Mesenchymal stem cell (in vitro differentiated cells and primary cell): ENCODE measurements around the gene MAPK7.

Experiments
- DNase-seq: peaks from one replicate; pipeline ENCODE4 v3.0.0-alpha.2; 2013
- H2AFZ ChIP-seq: one replicate; pipeline ENCODE4 v1.6.1; 2013; ENCODE audit warnings: low read depth, mild to moderate bottlenecking, control low read depth, inconsistent platforms, low read length, moderate library complexity
- H2AK5ac ChIP-seq: 2 replicates; pipeline ENCODE4 v1.6.1; 2013; ENCODE audit warnings: low read length, moderate library complexity, mild to moderate bottlenecking, inconsistent platforms; ENCODE audit not compliant: severe bottlenecking
- H2BK120ac ChIP-seq: one replicate; pipeline ENCODE4 v1.6.1; 2013; ENCODE audit warnings: low read depth, mild to moderate bottlenecking, inconsistent platforms, low read length, moderate library complexity
- H2BK12ac ChIP-seq, 2 experiments: one replicate each; pipeline ENCODE4 v1.6.1; 2013; ENCODE audit warnings: inconsistent platforms in 2 of 2, low read length in 2 of 2, mild to moderate bottlenecking in 2 of 2, moderate library complexity in 2 of 2, control low read depth in 1 of 2
- H2BK15ac ChIP-seq: one replicate; pipeline ENCODE4 v1.6.1; 2013; ENCODE audit warnings: mild to moderate bottlenecking, low read depth, inconsistent platforms; ENCODE audit not compliant: poor library complexity, severe bottlenecking
- H2BK5ac ChIP-seq: 2 replicates; pipeline ENCODE4 v1.6.1; 2013; ENCODE audit warnings: low read depth, mild to moderate bottlenecking, low read length, control low read depth, inconsistent platforms; ENCODE audit not compliant: poor library complexity, severe bottlenecking
- H3K14ac ChIP-seq, 2 experiments: one replicate each; pipeline ENCODE4 v1.6.1; 2013; ENCODE audit warnings: inconsistent platforms in 2 of 2, low read length in 2 of 2, control low read depth in 1 of 2, mild to moderate bottlenecking in 1 of 2, moderate library complexity in 1 of 2
- H3K18ac ChIP-seq, 2 experiments: one replicate each; pipeline ENCODE4 v1.6.1; 2013; ENCODE audit warnings: inconsistent platforms in 2 of 2, low read length in 2 of 2, control low read depth in 1 of 2, low read depth in 1 of 2, mild to moderate bottlenecking in 1 of 2
- H3K23ac ChIP-seq, 2 experiments: one replicate each; pipeline ENCODE4 v1.6.1; 2013; ENCODE audit warnings: inconsistent platforms in 2 of 2, low read length in 2 of 2, mild to moderate bottlenecking in 2 of 2, moderate library complexity in 2 of 2, control low read depth in 1 of 2
- H3K27ac ChIP-seq: 2 replicates; pipeline ENCODE4 v1.5.1; 2013; ENCODE audit warnings: mild to moderate bottlenecking, moderate library complexity, low read length, control low read depth, inconsistent platforms; ENCODE audit not compliant: poor library complexity, severe bottlenecking
- H3K27me3 ChIP-seq, 2 experiments: 2 replicates each; pipeline versions ENCODE4 v1.6.1 to v1.7.0; 2013; ENCODE audit warnings: low read length in 2 of 2, mild to moderate bottlenecking in 2 of 2, moderate library complexity in 2 of 2, control low read depth in 1 of 2, inconsistent platforms in 1 of 2; ENCODE audit not compliant: control insufficient read depth in 1 of 2, insufficient read depth in 1 of 2
- H3K36me3 ChIP-seq, 2 experiments: 2 replicates each; pipeline versions ENCODE4 v1.6.1 to v1.7.0; 2013; ENCODE audit warnings: low read length in 2 of 2, control low read depth in 1 of 2, inconsistent platforms in 1 of 2, low read depth in 1 of 2, mild to moderate bottlenecking in 1 of 2; ENCODE audit not compliant: insufficient read depth in 2 of 2, control insufficient read depth in 1 of 2
- H3K4ac ChIP-seq, 2 experiments: one replicate each; pipeline ENCODE4 v1.6.1; 2013; ENCODE audit warnings: inconsistent platforms in 2 of 2, low read length in 2 of 2, mild to moderate bottlenecking in 2 of 2, moderate library complexity in 2 of 2, control low read depth in 1 of 2, low read depth in 1 of 2
- H3K4me1 ChIP-seq: 2 replicates; pipeline ENCODE4 v1.6.1; 2013; ENCODE audit warnings: low read depth, low read length, control low read depth; ENCODE audit not compliant: control insufficient read depth, insufficient read depth
- H3K4me2 ChIP-seq: 2 replicates; pipeline ENCODE4 v1.6.1; 2013; ENCODE audit warnings: low read length, mild to moderate bottlenecking, inconsistent platforms; ENCODE audit not compliant: poor library complexity, severe bottlenecking
- H3K4me3 ChIP-seq, 2 experiments: 2 replicates each; pipeline versions ENCODE4 v1.5.1 to v1.7.0; 2013; ENCODE audit warnings: low read length in 2 of 2, mild to moderate bottlenecking in 2 of 2, control low read depth in 1 of 2, low read depth in 1 of 2; ENCODE audit not compliant: insufficient read depth in 1 of 2
- H3K79me1 ChIP-seq: replicated peaks from 2 replicates; pipeline ENCODE4 v1.6.1; 2013; ENCODE audit warnings: mild to moderate bottlenecking, control low read depth, low read length, inconsistent platforms; ENCODE audit not compliant: poor library complexity, severe bottlenecking
- H3K9ac ChIP-seq: 2 replicates; pipeline ENCODE4 v1.7.0; 2013; ENCODE audit warnings: mild to moderate bottlenecking, low read length, moderate library complexity
- H3K9me3 ChIP-seq: 2 replicates; pipeline ENCODE4 v1.7.0; 2013; ENCODE audit warnings: mild to moderate bottlenecking, low read length; ENCODE audit not compliant: control insufficient read depth
- H4K8ac ChIP-seq: one replicate; pipeline ENCODE4 v1.6.1; 2013; ENCODE audit warnings: inconsistent platforms, mild to moderate bottlenecking, low read length, moderate library complexity
- H4K91ac ChIP-seq: one replicate; pipeline ENCODE4 v1.6.1; 2013; ENCODE audit warnings: mild to moderate bottlenecking, low read length, inconsistent platforms
- WGBS: methylation state at CpG from one replicate; pipeline ENCODE4 v1.1.7; 2013; ENCODE audit warnings: mixed read lengths; 5-methylcytosine and 5-hydroxymethylcytosine counted together

The MAPK7 gene

DNA sequence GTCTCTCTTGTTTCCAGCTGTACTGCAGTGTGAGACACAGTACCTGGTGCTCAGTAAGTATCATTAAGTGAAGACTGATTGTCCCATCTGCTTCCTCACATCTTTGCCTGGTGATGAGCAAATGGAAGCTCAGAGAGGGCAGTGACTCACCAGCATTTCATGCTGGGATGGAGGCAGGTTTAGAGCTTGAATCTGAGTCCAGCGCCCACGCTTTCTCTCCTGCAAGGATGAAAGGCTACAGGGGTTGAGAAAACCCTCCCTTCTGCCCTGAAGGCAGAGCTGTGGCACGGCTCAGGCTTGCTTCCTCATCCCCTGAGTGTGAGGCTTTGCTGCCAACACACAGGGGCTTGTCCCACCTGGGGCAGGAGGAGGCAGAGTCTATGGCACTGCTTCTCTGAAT is 31.2 kb downstream of the MAPK7 start:
- H3K9ac ChIP-seq = no peak overlapping the region
- H3K23ac ChIP-seq = no peak overlapping the region
- no peak overlapping the region for H2AK5ac ChIP-seq
- H3K4ac ChIP-seq = no peak overlapping the region
- H2BK5ac ChIP-seq = no peak overlapping the region
- WGBS = 79% methylated on average over 3 of the region's 3 CpGs
- H3K27ac ChIP-seq = no peak overlapping the region
- H3K4me3 ChIP-seq = no peak overlapping the region
- no peak overlapping the region for H2AFZ ChIP-seq
- H3K4me1 ChIP-seq = peaks cover 17% of the 10 kb centered on the region
- no peak overlapping the region for H4K8ac ChIP-seq
- H2BK12ac ChIP-seq = no peak overlapping the region
- no peak overlapping the region for H3K14ac ChIP-seq
- no peak overlapping the region for H3K4me2 ChIP-seq
- peaks cover 0 to 23% of the 10 kb centered on the region in 2 experiments for H3K27me3 ChIP-seq
- H3K79me1 ChIP-seq = no peaks in the 10 kb centered on the region
- no peak overlapping the region for H2BK15ac ChIP-seq
- no peak overlapping the region for H2BK120ac ChIP-seq
- H3K36me3 ChIP-seq = no peaks in the 10 kb centered on the region
- peak; percentile 44 for DNase-seq
- no peak overlapping the region for H3K18ac ChIP-seq
- H4K91ac ChIP-seq = no peak overlapping the region
- H3K9me3 ChIP-seq = no peaks in the 10 kb centered on the region

GRCh38 chr17:19410091-19410490 is 31.8 kb downstream of the MAPK7 start:
- Histone ChIP-seq H3K4me1 (peaks cover 17% of the 10 kb centered on the region), H4K91ac (no peak overlapping the region), H2AFZ (no peak overlapping the region), H3K27ac (no peak overlapping the region), H2BK5ac (no peak overlapping the region), H3K18ac (no peak overlapping the region), H3K4me3 (no peak overlapping the region), H3K27me3 (peaks cover 0 to 29% of the 10 kb centered on the region in 2 experiments), H3K36me3 (no peaks in the 10 kb centered on the region), H3K9me3 (no peaks in the 10 kb centered on the region), H3K4me2 (no peak overlapping the region), H2BK120ac (no peak overlapping the region), H3K14ac (no peak overlapping the region), H3K23ac (no peak overlapping the region), H2BK15ac (no peak overlapping the region), H3K79me1 (no peaks in the 10 kb centered on the region), H2BK12ac (no peak overlapping the region), H3K9ac (no peak overlapping the region), H3K4ac (no peak overlapping the region), H4K8ac (no peak overlapping the region), H2AK5ac (peak overlapping the region; percentile 21)
- no peak for DNase-seq
- 96% methylated on average over 4 of the region's 6 CpGs for WGBS

DNA sequence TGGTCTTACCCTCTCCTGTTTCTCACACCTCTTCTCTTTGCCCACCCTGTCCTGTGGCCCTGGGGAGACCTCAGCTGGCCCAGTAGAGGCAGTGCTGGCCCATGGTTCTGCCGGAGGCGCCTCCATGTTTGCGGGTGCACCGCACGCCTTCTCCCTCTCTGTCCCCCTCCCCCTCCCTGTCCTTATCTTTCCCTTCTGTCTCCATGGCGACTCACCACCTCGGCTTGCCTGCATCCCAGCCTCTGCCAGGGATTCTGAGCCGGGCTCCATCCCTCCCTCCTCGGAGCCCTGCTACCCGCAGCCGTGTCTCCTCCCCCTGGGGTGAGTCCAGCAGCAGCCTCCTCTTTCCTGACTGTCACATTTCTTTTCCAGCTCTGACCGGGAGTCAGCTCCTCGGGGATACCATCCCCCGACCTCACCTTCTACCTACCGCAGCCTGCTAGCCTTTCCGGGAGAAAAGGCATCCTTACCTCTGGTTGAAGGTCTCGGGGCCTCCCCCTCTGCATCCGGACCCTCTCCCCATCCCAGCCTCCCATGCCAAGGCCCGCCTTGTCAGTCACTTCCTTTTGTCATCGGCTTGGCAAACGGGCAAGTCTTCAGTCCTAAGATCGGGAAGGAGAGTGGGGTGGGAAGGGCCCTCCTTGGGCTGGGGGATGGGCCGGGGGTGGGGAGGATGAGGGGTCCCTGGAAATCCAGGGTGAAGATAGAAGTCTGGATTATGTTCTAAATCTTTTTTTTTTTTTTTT is 32.8 kb downstream of the MAPK7 start, which contains the start of gene RNF112:
TSS of gene RNF112 (plus strand) at position 358 of the 746 bp plus-strand sequence. CDS start at position 535, 177 bp downstream.
- no peaks in the 10 kb centered on the region for H3K36me3 ChIP-seq
- peak within 1 kb of the TSS; percentile 5 for H3K4me2 ChIP-seq
- no peaks in the 10 kb centered on the region for H3K79me1 ChIP-seq
- H3K9me3 ChIP-seq = no peaks in the 10 kb centered on the region
- WGBS = 52% methylated on average over 22 of the region's 23 CpGs
- no peak within 1 kb of the TSS for H3K27ac ChIP-seq
- H3K4me3 ChIP-seq = peak within 1 kb of the TSS in 1 of 2 experiments; percentile 65
- H2AFZ ChIP-seq = peak within 1 kb of the TSS; percentile 19
- peak within 1 kb of the TSS in 1 of 2 experiments; percentile 21 for H3K4ac ChIP-seq
- H3K9ac ChIP-seq = peak within 1 kb of the TSS; percentile 68
- no peak within 1 kb of the TSS for H4K8ac ChIP-seq
- H3K18ac ChIP-seq = no peak within 1 kb of the TSS
- H4K91ac ChIP-seq = no peak within 1 kb of the TSS
- peak within 1 kb of the TSS; percentile 21 for H2AK5ac ChIP-seq
- no peak within 1 kb of the TSS for H3K23ac ChIP-seq
- no peak within 1 kb of the TSS for H2BK15ac ChIP-seq
- H3K27me3 ChIP-seq = peaks cover 0 to 34% of the 10 kb centered on the region in 2 experiments
- peaks cover 17% of the 10 kb centered on the region for H3K4me1 ChIP-seq
- no peak within 1 kb of the TSS for H2BK5ac ChIP-seq
- no peak within 1 kb of the TSS for H3K14ac ChIP-seq
- no peak within 1 kb of the TSS for H2BK12ac ChIP-seq
- H2BK120ac ChIP-seq = no peak within 1 kb of the TSS
- DNase-seq = no peak

- no peak for DNase-seq
- no peak overlapping the region for H3K4me3 ChIP-seq
These were observed 33.3 kb downstream of the MAPK7 start for GRCh38 chr17:19411631-19412030.

More at GRCh38 chr17:19411631-19412030, 33.3 kb downstream of the MAPK7 start:
- no peak overlapping the region for H2AK5ac ChIP-seq
- H2BK15ac ChIP-seq = no peak overlapping the region
- 78% methylated on average over 9 of the region's 9 CpGs for WGBS
- H3K79me1 ChIP-seq = no peaks in the 10 kb centered on the region
- H3K27ac ChIP-seq = no peak overlapping the region
- H3K4me1 ChIP-seq = peaks cover 17% of the 10 kb centered on the region
- peaks cover 0 to 40% of the 10 kb centered on the region in 2 experiments for H3K27me3 ChIP-seq
- H3K36me3 ChIP-seq = no peaks in the 10 kb centered on the region
- H3K4ac ChIP-seq = no peak overlapping the region
- H3K9me3 ChIP-seq = no peaks in the 10 kb centered on the region
- no peak overlapping the region for H4K91ac ChIP-seq
- no peak overlapping the region for H2AFZ ChIP-seq
- no peak overlapping the region for H2BK5ac ChIP-seq
- no peak overlapping the region for H4K8ac ChIP-seq
- H3K14ac ChIP-seq = no peak overlapping the region
- H2BK12ac ChIP-seq = no peak overlapping the region
- H2BK120ac ChIP-seq = no peak overlapping the region
- no peak overlapping the region for H3K18ac ChIP-seq
- no peak overlapping the region for H3K23ac ChIP-seq
- no peak overlapping the region for H3K9ac ChIP-seq
- H3K4me2 ChIP-seq = no peak overlapping the region
